ENCODE data around the gene PPP3R1. TPM values are rescaled to one million over a fixed set of nuclear protein-coding genes. Genes with fewer than 3 reads are reported as not detected.

PPP3R1 gene
- polyA plus RNA-seq, 2 of the 4 experiments (the other 2 are of a cell fraction) = 27.3 to 55.1 TPM

- DNase-seq (ENCODE audit: low read depth in 1 of 2, low spot score in 1 of 2) (peak in 1 of 2 experiments; percentile 19), FAIRE-seq (no peak), ATAC-seq (peak in 1 of 2 experiments; percentile 28; a peak in 2 of 6 replicates)
- Histone ChIP-seq H3K4me1 (peaks cover 38% of the 10 kb centered on the region), H3K9me3 (peaks cover 8% of the 10 kb centered on the region; the same call in 1 of the 3 replicates), H3K4me2 (peak overlapping the region; percentile 62; the same call in 2 of the 3 replicates), H3K4me3 (no peak overlapping the region), H3K27ac (0 out of 6 replicates have a peak overlapping the region, but pooled peaks of 1 of the 2 experiments have one; percentile 25)
- no peak for TF ChIP-seq HMGXB4 (CRISPR knock-in tag; IDR thresholded peaks at IDR 0.05; ENCODE audit: borderline replicate concordance)
- no peak for TF ChIP-seq REST (IDR thresholded peaks at IDR 0.05)
- TF ChIP-seq ZC3H11A (IDR thresholded peaks at IDR 0.05) = no peak
- no peak for TF ChIP-seq EHF (CRISPR knock-in tag; IDR thresholded peaks at IDR 0.05)
- TF ChIP-seq ZNF302 (CRISPR knock-in tag; IDR thresholded peaks at IDR 0.05) = no peak
- TF ChIP-seq PHF8 (IDR thresholded peaks at IDR 0.05; ENCODE audit: borderline replicate concordance, low read depth) = no peak
- no peak for TF ChIP-seq POLR2A (IDR thresholded peaks at IDR 0.05; ENCODE audit: low read length)
- no peak for TF ChIP-seq HES2 (IDR thresholded peaks at IDR 0.05)
- TF ChIP-seq ZFP36 (IDR thresholded peaks at IDR 0.05; ENCODE audit: borderline replicate concordance, partially characterized antibody) = no peak
- TF ChIP-seq HOXB5 (CRISPR knock-in tag; IDR thresholded peaks at IDR 0.05) = no peak
- TF ChIP-seq TFCP2L1 (CRISPR knock-in tag; IDR thresholded peaks at IDR 0.05) = no peak
- CTCF ChIA-PET = interaction anchor here (0.6 to 2.0 kb wide), 5 partner anchors 9 to 94 kb away, joined by 3 to 8 read pairs (median 4); no protein-coding TSS in a partner anchor
- POLR2A ChIA-PET = no interaction called here
- WGBS (ENCODE audit: missing lambda C conversion rate) = 81% methylated on average over 2 of the region's 2 CpGs
Measured at GRCh38 chr2:68216454-68217310, 35.6 kb downstream of the PPP3R1 start.

- ChIA-PET CTCF (interaction anchor here (1.1 to 2.0 kb wide), 2 partner anchors 11 to 14 kb away, joined by 3 to 8 read pairs; no protein-coding TSS in a partner anchor), POLR2A (no interaction called here)
- Histone ChIP-seq H3K27ac (no peak overlapping the region), H3K4me2 (no peak overlapping the region), H3K4me3 (no peak overlapping the region), H3K4me1 (peaks cover 35% of the 10 kb centered on the region), H3K9me3 (no peaks in the 10 kb centered on the region)
- ATAC-seq = no peak
- no peak for TF ChIP-seq SMC3 (IDR thresholded peaks at IDR 0.05)
- TF ChIP-seq MAFK (IDR thresholded peaks at IDR 0.05; ENCODE audit: partially characterized antibody) = no peak
- no peak for TF ChIP-seq RCOR1 (IDR thresholded peaks at IDR 0.05; ENCODE audit: low read depth, low read length)
- TF ChIP-seq HES2 (IDR thresholded peaks at IDR 0.05) = no peak
- no peak for TF ChIP-seq MYC (IDR thresholded peaks at IDR 0.05; ENCODE audit: borderline replicate concordance, low read length)
- TF ChIP-seq FOXS1 (CRISPR knock-in tag; IDR thresholded peaks at IDR 0.05) = no peak
- TF ChIP-seq FOSL2 (IDR thresholded peaks at IDR 0.05) = no peak
- TF ChIP-seq FOSL2 (CRISPR knock-in tag; IDR thresholded peaks at IDR 0.05) = no peak
- TF ChIP-seq CBX8 (IDR thresholded peaks at IDR 0.05) = no peak
- TF ChIP-seq BCL3 (IDR thresholded peaks at IDR 0.05) = no peak
- no peak for TF ChIP-seq E2F6 (IDR thresholded peaks at IDR 0.05; ENCODE audit: borderline replicate concordance, low read depth)
- no peak for TF ChIP-seq CBX2 (IDR thresholded peaks at IDR 0.05; ENCODE audit: borderline replicate concordance, low read depth)
- TF ChIP-seq RARB (CRISPR knock-in tag; IDR thresholded peaks at IDR 0.05) = no peak
- no peak for TF ChIP-seq HOXB5 (CRISPR knock-in tag; IDR thresholded peaks at IDR 0.05)
- no peak for TF ChIP-seq MAZ (IDR thresholded peaks at IDR 0.05; ENCODE audit: borderline replicate concordance, low read depth, low read length)
- no peak for TF ChIP-seq ZFP36 (IDR thresholded peaks at IDR 0.05; ENCODE audit: borderline replicate concordance, partially characterized antibody)
- TF ChIP-seq ELK1 (IDR thresholded peaks at IDR 0.05; ENCODE audit: low read depth, low read length) = no peak
- no peak for TF ChIP-seq HDAC2 (IDR thresholded peaks at IDR 0.05)
- no peak for FAIRE-seq
- 90% methylated on average over 5 of the region's 5 CpGs for WGBS (ENCODE audit: missing lambda C conversion rate)
- no peak for DNase-seq (ENCODE audit: low read depth in 1 of 2, low spot score in 1 of 2)
Measured at GRCh38 chr2:68214381-68214780, 38.0 kb downstream of the PPP3R1 start.
